EH (cell line): ENCODE data around the gene ZFAND3.
A peak's percentile ranks its signal among the peaks of the same experiment; 100 is the strongest.
"Not testable (repeated sequence)": the region's sequence is repeated elsewhere in the genome, so short reads cannot be mapped to it uniquely, and the experiment has no call there.

ENCODE experiments used
- DNase-seq: peaks from one replicate; pipeline ENCODE4 v3.0.0-alpha.2; 2015; ENCODE audit warnings: low read depth

The ZFAND3 gene

GRCh38 chr6:37972994-37973757, 153.6 kb downstream of the ZFAND3 start:
- peak; percentile 34 for DNase-seq

GRCh38 chr6:37974381-37974780, 154.9 kb downstream of the ZFAND3 start:
- DNase-seq: no peak

GRCh38 chr6:37974943-37975342, 155.4 kb downstream of the ZFAND3 start:
- no peak for DNase-seq

DNA sequence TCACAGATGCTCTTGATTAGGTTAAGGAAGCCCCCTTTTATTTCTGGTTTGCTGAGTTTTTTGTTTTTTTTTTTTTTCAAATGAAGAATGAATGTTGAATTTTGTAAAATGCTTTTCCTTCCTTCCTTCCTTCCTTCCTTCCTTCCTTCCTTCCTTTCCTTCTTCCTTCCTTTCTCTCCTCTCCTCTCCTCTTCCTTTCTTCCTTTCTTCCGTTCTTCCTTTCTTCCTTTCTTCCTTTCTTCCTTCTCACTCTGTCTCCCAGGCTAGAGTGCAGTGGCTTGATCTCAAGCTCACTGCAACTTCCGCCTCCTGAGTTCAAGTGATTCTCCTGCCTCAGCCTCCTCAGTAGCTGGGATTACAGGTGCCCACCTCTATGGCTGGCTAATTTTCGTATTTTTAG, 158.2 kb downstream of the ZFAND3 start:
- DNase-seq: no peak

GRCh38 chr6:37979392-37980221, 160.1 kb downstream of the ZFAND3 start:
- DNase-seq: no peak

- DNase-seq: no peak
Observed at GRCh38 chr6:37980222-37980595, 160.7 kb downstream of the ZFAND3 start.

DNA sequence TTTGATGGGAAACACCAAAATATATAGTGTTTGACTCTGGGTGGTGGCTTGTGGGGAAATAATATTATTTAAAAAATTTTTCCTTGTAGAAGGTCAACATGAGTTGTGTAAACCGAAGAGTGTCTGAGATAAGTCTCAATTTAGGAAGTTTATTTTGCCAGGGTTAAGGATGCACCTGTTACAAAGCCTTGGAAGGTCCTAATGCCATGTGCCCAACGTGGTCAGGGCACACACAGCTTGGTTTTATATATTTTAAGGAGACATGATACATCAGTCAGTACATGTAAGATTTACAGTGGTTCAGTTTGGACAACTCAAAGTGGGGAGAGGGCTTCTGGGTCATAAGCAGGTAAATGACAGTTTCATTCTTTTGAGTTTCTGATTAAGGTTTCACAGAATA, 162.1 kb downstream of the ZFAND3 start:
- DNase-seq: no peak

DNA sequence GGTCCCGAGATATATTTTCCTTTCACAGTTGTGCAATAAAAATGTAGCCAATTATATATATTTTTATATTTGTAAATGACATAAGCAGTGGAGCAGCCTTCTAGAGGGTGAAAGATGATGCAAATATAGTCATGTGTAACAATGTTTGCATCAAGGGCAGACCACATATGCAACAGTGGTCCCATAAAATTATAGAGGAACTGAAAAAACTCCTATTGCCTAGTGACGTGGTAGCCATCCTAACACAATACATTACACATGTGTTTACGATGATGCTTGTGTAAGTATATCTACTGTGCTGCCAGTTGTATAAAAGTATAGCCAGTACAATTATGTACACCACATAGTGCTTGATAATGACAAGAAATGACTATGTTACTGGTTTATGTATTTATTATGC, 162.8 kb downstream of the ZFAND3 start:
- DNase-seq: no peak

- DNase-seq: no peak
Observed at GRCh38 chr6:37983720-37984501, 164.4 kb downstream of the ZFAND3 start.

GRCh38 chr6:37984578-37984977, 165.1 kb downstream of the ZFAND3 start:
- no peak for DNase-seq

- no peak for DNase-seq
Observed at GRCh38 chr6:37985355-37985754, 165.8 kb downstream of the ZFAND3 start.

DNA sequence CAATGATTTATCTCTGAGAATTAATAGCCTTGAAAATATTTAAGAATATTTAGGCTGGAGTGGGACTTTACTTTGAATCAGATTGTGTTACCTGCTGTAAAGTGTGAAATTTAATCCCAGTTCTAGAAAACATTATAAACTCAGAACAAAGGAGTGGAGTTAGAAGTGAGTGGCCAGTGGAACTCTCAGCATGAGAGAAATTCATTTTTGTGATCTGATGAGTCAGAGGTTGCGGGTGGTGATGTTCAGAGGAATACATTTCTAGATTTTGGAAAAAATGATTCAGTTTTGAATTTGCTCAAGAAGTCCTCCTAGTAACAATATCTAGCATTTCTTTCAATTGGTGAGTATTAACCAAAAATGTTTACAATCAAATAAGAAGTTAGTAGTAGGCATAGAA, 167.5 kb downstream of the ZFAND3 start:
- DNase-seq: peak; percentile 65

DNA sequence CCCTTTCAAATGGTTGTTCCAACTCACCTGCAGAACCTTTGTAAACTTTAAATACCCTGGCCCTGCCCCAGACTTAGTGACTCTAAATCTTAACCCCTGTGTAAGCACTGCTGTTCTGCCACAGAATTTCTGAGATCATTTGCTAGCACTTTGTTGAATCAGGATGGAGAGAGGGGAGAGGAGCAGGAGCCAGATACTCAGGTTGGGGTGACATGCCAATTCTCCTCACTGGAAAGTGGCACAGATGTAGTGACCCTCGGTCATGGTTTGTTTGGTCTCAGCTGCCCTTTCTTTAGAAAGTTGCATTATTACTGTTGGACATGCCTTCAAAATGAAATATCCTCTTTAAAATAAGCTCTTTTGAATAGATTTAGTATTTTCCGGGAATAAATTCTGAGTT, 168.0 kb downstream of the ZFAND3 start:
- no peak for DNase-seq

GRCh38 chr6:37988127-37988526, 168.6 kb downstream of the ZFAND3 start:
- DNase-seq: peak; percentile 35

- DNase-seq: peak; percentile 68
Observed at GRCh38 chr6:37988696-37989095, 169.2 kb downstream of the ZFAND3 start.

DNA sequence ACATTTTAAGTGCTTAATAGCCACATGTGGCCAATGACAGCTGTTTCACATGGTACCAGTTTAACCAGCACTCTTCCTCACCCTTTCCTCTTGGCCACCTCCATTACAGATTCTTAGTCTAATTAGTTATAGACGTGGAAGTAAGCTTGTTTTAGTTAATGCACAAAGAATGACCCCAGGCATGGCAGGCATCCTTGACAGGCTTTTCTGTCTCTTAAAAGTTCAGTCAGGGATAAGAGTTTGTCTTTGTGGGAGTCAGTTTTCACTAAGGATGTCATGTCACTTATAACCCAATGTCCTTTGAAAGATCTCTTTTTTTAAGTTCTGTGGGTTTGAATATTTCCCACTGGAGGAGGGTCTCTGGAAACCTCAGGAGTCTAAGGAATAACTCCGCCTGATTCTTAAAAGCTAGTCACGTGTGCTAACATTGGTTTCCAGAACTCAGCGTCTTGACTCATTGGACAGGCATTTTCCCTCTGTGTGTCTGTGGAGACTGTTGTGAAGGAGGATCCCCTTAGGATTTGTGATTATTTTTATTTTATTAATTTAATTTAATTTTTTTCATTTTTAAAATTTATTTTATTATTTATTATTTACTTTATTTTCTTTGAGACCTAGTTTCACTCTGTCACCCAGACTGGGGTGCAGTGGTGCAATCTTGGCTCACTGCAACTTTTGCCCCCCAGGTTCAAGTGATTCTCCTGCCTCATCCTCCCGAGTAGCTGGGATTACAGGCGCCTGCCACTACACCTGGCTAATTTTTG, 171.4 kb downstream of the ZFAND3 start:
- peak; percentile 95 for DNase-seq

DNA sequence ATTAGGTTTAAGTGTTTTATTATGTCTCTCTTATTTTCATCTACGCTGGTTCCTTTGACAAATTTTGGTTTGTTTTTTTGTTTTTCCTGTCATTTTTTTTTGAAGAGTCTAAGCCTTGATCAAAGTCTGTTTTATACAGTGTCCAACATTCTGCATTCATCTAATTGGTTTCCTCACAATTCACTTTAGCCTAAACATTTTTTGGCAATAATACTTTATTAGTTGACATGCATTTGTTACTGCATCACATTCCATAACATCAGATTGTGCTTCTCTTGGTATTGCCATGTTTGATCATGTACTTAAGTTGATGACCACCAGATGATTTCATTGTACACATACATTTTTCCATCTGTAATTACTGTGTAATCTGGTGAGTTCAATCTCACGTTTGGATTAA, 173.2 kb downstream of the ZFAND3 start:
- no peak for DNase-seq

GRCh38 chr6:37993194-37993593, 173.7 kb downstream of the ZFAND3 start:
- DNase-seq: not testable (repeated sequence)

GRCh38 chr6:37993596-37993995, 174.1 kb downstream of the ZFAND3 start:
- DNase-seq: no peak

GRCh38 chr6:37994223-37994622, 174.7 kb downstream of the ZFAND3 start:
- peak; percentile 76 for DNase-seq

DNA sequence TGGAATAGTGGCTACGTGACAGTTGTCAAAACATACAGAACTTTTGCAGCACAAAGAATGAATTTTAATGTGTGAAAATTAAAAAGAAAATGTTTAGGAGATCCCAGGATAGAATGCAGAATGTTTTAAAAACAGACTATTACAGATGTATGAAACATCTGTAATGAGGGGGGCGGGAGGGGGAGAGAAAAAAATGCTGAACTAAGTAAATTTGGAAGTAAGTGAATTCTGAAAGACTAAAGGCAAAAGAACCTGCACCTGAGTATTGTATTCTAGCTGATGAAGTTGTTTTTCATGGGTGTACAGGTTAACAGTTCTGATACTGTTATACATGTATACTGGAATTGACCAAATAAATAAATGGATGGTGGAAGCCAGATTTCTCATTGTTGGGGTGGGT, 178.8 kb downstream of the ZFAND3 start:
- no peak for DNase-seq

DNA sequence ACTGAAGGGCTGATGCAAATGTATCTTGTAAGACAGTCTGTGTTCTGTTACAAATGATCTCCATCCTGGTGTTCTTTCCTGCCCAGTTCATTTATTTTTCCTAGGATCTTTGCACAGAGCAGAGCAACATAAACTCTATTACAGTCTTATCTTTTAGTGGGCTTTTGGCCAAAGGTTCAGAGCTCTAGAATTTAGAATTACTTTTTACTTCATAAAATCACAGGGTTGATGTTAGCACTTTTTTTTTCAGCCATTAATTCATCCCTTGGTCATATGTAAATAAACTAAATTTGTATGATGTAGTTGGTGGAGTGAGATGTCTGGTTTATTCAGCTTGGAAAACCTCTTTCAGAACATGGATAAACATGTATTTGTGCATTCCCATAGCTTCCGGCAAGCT, 181.9 kb downstream of the ZFAND3 start:
- DNase-seq: no peak
